HEK293 (cell line): ENCODE measurements around the gene DOLK.

ENCODE experiments used
- BCL11B ChIP-seq: fragments of 450-650 bp; formaldehyde crosslinking; IDR thresholded peaks from 2 replicates; pipeline ENCODE4 v1.5.1; 2016; ENCODE audit warnings: low read depth, missing biosample characterization, missing genetic modification characterization
- KLF1 ChIP-seq: fragments of 450-650 bp; formaldehyde crosslinking; IDR thresholded peaks from 2 replicates; pipeline ENCODE4 v1.5.1; 2016; ENCODE audit warnings: missing biosample characterization, missing genetic modification characterization
- KLF10 ChIP-seq: fragments of 450-650 bp; IDR thresholded peaks from 2 replicates; pipeline ENCODE4 v1.5.1; 2018; ENCODE audit warnings: missing biosample characterization, mild to moderate bottlenecking, missing genetic modification characterization
- MYNN ChIP-seq: fragments of 450-650 bp; formaldehyde crosslinking; IDR thresholded peaks from 2 replicates; pipeline ENCODE4 v1.5.1; 2016; ENCODE audit warnings: missing biosample characterization, missing genetic modification characterization, borderline replicate concordance
- MZF1 ChIP-seq: fragments of 450-650 bp; formaldehyde crosslinking; IDR thresholded peaks from 2 replicates; pipeline ENCODE4 v1.5.1; 2017; ENCODE audit warnings: missing biosample characterization, missing genetic modification characterization, borderline replicate concordance
- REST ChIP-seq: fragments of 450-650 bp; formaldehyde crosslinking; IDR thresholded peaks from 2 replicates; pipeline ENCODE4 v1.5.1; 2016; ENCODE audit warnings: missing biosample characterization, missing genetic modification characterization
- SCRT2 ChIP-seq: fragments of 450-650 bp; formaldehyde crosslinking; IDR thresholded peaks from 2 replicates; pipeline ENCODE4 v1.5.1; 2016; ENCODE audit warnings: missing biosample characterization, missing genetic modification characterization
- ZBTB20 ChIP-seq: fragments of 450-650 bp; formaldehyde crosslinking; IDR thresholded peaks from 2 replicates; pipeline ENCODE4 v1.5.1; 2016; ENCODE audit warnings: missing biosample characterization, missing genetic modification characterization
- ZBTB26 ChIP-seq: fragments of 450-650 bp; formaldehyde crosslinking; optimal IDR thresholded peaks from 2 replicates; pipeline ENCODE3; 2016; ENCODE audit warnings: missing biosample characterization, mild to moderate bottlenecking, missing genetic modification characterization
- ZBTB8A ChIP-seq: fragments of 450-650 bp; formaldehyde crosslinking; IDR thresholded peaks from 2 replicates; pipeline ENCODE4 v1.5.1; 2016; ENCODE audit warnings: missing biosample characterization, missing genetic modification characterization
- ZEB2 ChIP-seq: fragments of 450-650 bp; formaldehyde crosslinking; IDR thresholded peaks from 2 replicates; pipeline ENCODE4 v1.5.1; 2016; ENCODE audit warnings: missing biosample characterization, missing genetic modification characterization
- ZFHX2 ChIP-seq: fragments of 450-650 bp; formaldehyde crosslinking; conservative IDR thresholded peaks from 2 replicates; pipeline ENCODE4 v1.5.1; 2016; ENCODE audit warnings: missing biosample characterization, missing genetic modification characterization
- ZFP37 ChIP-seq: fragments of 450-650 bp; formaldehyde crosslinking; IDR thresholded peaks from 2 replicates; pipeline ENCODE4 v1.5.1; 2016; ENCODE audit warnings: missing biosample characterization, missing genetic modification characterization
- ZFP41 ChIP-seq: fragments of 450-650 bp; formaldehyde crosslinking; IDR thresholded peaks from 2 replicates; pipeline ENCODE4 v1.5.1; 2016; ENCODE audit warnings: missing biosample characterization, missing genetic modification characterization, borderline replicate concordance
- ZFP69B ChIP-seq: fragments of 450-650 bp; formaldehyde crosslinking; IDR thresholded peaks from 2 replicates; pipeline ENCODE4 v1.5.1; 2016; ENCODE audit warnings: missing biosample characterization, missing genetic modification characterization
- ZNF140 ChIP-seq: fragments of 450-650 bp; formaldehyde crosslinking; IDR thresholded peaks from 2 replicates; pipeline ENCODE4 v1.5.1; 2016; ENCODE audit warnings: missing biosample characterization, missing genetic modification characterization
- ZNF169 ChIP-seq: fragments of 450-650 bp; formaldehyde crosslinking; IDR thresholded peaks from 2 replicates; pipeline ENCODE4 v1.5.1; 2016; ENCODE audit warnings: missing biosample characterization, missing genetic modification characterization
- ZNF274 ChIP-seq, 2 experiments: fragments of 200-500 bp in 1 of 2; fragments of 450-650 bp in 1 of 2; sonication (Bioruptor generic) in 1 of 2; formaldehyde crosslinking in 1 of 2; IDR thresholded peaks; 2 replicates each; pipeline versions ENCODE4 v1.5.1 to v1.6.1; 2014 to 2016; ENCODE audit warnings: borderline replicate concordance in 1 of 2, inconsistent platforms in 1 of 2, low read length in 1 of 2, missing biosample characterization in 1 of 2, missing genetic modification characterization in 1 of 2
- ZNF280D ChIP-seq: fragments of 450-650 bp; formaldehyde crosslinking; IDR thresholded peaks from 2 replicates; pipeline ENCODE4 v1.5.1; 2016; ENCODE audit warnings: missing biosample characterization, missing genetic modification characterization
- ZNF324 ChIP-seq: fragments of 450-650 bp; formaldehyde crosslinking; IDR thresholded peaks from 2 replicates; pipeline ENCODE4 v1.5.1; 2016; ENCODE audit warnings: missing biosample characterization, missing genetic modification characterization
- ZNF341 ChIP-seq: fragments of 450-650 bp; formaldehyde crosslinking; IDR thresholded peaks from 2 replicates; pipeline ENCODE4; 2016; ENCODE audit warnings: low read depth, missing biosample characterization, missing genetic modification characterization
- ZNF48 ChIP-seq: fragments of 450-650 bp; formaldehyde crosslinking; IDR thresholded peaks from 2 replicates; pipeline ENCODE4 v1.5.1; 2016; ENCODE audit warnings: missing biosample characterization, missing genetic modification characterization
- ZNF501 ChIP-seq: fragments of 450-650 bp; formaldehyde crosslinking; IDR thresholded peaks from 2 replicates; pipeline ENCODE4 v1.5.1; 2016; ENCODE audit warnings: missing biosample characterization, missing genetic modification characterization
- ZNF660 ChIP-seq: fragments of 450-650 bp; IDR thresholded peaks from 2 replicates; pipeline ENCODE4 v1.5.1; 2018; ENCODE audit warnings: missing biosample characterization, mild to moderate bottlenecking, missing genetic modification characterization
- ZNF692 ChIP-seq: fragments of 450-650 bp; formaldehyde crosslinking; IDR thresholded peaks from 2 replicates; pipeline ENCODE4 v1.5.1; 2016; ENCODE audit warnings: missing biosample characterization, missing genetic modification characterization
- ZNF704 ChIP-seq: fragments of 450-650 bp; formaldehyde crosslinking; IDR thresholded peaks from 2 replicates; pipeline ENCODE4 v1.5.1; 2016; ENCODE audit warnings: missing biosample characterization, missing genetic modification characterization
- ZNF791 ChIP-seq: fragments of 450-650 bp; formaldehyde crosslinking; IDR thresholded peaks from 2 replicates; pipeline ENCODE4 v1.5.1; 2016; ENCODE audit warnings: missing biosample characterization, missing genetic modification characterization
- ZNF843 ChIP-seq: fragments of 450-650 bp; formaldehyde crosslinking; IDR thresholded peaks from 2 replicates; pipeline ENCODE4 v1.5.1; 2016; ENCODE audit warnings: missing biosample characterization, missing genetic modification characterization
- ZSCAN16 ChIP-seq: fragments of 450-650 bp; formaldehyde crosslinking; IDR thresholded peaks from 2 replicates; pipeline ENCODE4 v1.5.1; 2016; ENCODE audit warnings: missing biosample characterization, missing genetic modification characterization

Gene DOLK

GRCh38 chr9:128947527-128948301, at the start of gene DOLK, which contains the start of gene NUP188 (continued):
- peak; percentile 31; the same call in 1 of the 2 replicates for TF ChIP-seq REST (tag by site-specific recombination)
- no peak; the same call in 1 of the 2 replicates for TF ChIP-seq SCRT2 (tag by site-specific recombination)
- TF ChIP-seq ZNF140, result no peak
- TF ChIP-seq MYNN (tag by site-specific recombination), result peak; percentile 31; the same call in 1 of the 2 replicates
- no peak for TF ChIP-seq ZNF274 (IDR thresholded peaks at IDR 0.05; ENCODE audit: low read length)
- TF ChIP-seq ZNF274 (tag by site-specific recombination; IDR thresholded peaks at IDR 0.05; ENCODE audit: borderline replicate concordance), result no peak
- TF ChIP-seq ZBTB8A (tag by site-specific recombination), result peak; percentile 59; the same call in 1 of the 2 replicates
- TF ChIP-seq KLF1 (tag by site-specific recombination), result peak; percentile 82
- peak; percentile 98 for TF ChIP-seq ZBTB26 (tag by site-specific recombination)
- peak; percentile 83 for TF ChIP-seq ZEB2 (tag by site-specific recombination)
- peak; percentile 60; the same call in 1 of the 2 replicates for TF ChIP-seq ZNF660
- peak; percentile 85 for TF ChIP-seq MZF1 (tag by site-specific recombination)
- TF ChIP-seq ZNF704 (tag by site-specific recombination), result peak; percentile 82; the same call in 1 of the 2 replicates
- TF ChIP-seq ZFP37 (tag by site-specific recombination), result peak; percentile 70; the same call in 1 of the 2 replicates
- peak; percentile 83 for TF ChIP-seq ZNF341 (tag by site-specific recombination)
- TF ChIP-seq ZNF48 (tag by site-specific recombination), result no peak
- peak; percentile 90 for TF ChIP-seq KLF10 (tag by site-specific recombination)
- TF ChIP-seq ZNF692, result peak; percentile 90
- TF ChIP-seq ZBTB20 (tag by site-specific recombination), result peak; percentile 75; the same call in 1 of the 2 replicates
- no peak for TF ChIP-seq ZNF791 (tag by site-specific recombination)
- peak; percentile 100 for TF ChIP-seq ZFHX2 (tag by site-specific recombination)
- peak; percentile 38; the same call in 1 of the 2 replicates for TF ChIP-seq ZNF169 (tag by site-specific recombination)
- peak; percentile 71 for TF ChIP-seq ZFP69B (tag by site-specific recombination)
- TF ChIP-seq ZNF324, result peak; percentile 89
- TF ChIP-seq ZSCAN16, result peak; percentile 48; the same call in 1 of the 2 replicates
- no peak for TF ChIP-seq ZFP41 (tag by site-specific recombination)
- 0 out of 2 replicates have a peak, but pooled peaks have one; percentile 28 for TF ChIP-seq ZNF280D (tag by site-specific recombination)
- no peak for TF ChIP-seq BCL11B (tag by site-specific recombination)
- peak; percentile 70 for TF ChIP-seq ZNF843 (tag by site-specific recombination)
- peak; percentile 83 for TF ChIP-seq ZNF501
